HG02973 (cell line): ENCODE measurements around the gene DTX4.

ENCODE experiments used
- ATAC-seq: cut with Tn5 transposase; IDR thresholded peaks from one replicate; pipeline ENCODE4 v1.9.1; 2021; ENCODE audit warnings: moderate library complexity; ENCODE audit not compliant: unreplicated experiment

Gene DTX4

DNA sequence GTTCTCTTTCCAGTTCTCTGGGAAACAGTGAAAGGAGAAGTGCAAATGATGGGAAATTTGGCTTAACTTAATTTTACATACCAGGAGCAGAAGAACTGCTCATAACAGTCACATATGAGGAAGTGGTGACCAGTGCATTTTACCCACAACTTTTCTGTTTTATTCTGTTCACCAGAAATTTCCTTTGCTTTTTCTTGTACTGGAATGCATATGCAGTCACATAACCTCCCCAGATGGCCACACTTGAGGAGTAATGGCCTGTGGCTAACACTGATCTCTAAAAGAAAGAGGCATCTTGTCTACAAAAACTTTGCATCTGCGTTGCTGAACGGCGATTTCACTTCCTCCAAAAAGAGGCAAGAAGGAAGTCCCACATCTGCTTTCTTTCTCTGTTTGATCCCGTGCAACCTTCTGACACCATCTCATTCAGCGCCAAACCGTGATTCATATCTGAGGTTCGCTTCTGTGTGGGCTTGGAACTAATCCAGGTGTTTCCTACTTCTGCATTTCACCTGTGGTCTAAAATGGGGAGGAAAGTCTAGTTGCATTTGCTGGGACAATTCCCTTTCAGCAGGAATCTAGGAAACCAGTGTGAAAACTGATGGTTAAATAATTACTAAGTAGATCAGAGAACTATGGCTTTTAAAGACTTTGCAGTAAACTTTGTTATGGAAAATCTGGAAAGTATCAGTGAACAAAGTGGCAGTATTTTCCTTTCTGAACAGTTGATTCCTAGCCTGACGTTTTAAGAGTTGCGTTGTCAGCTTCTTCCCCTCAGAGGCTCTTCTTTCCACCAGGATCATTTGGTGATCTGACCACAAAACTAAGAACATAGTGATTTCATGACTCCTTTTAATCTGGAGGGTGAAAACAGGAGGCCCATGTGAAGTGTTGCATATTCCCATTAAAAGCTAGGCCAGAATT lies 45.0 kb downstream of the DTX4 start:
- ATAC-seq = peak; percentile 87

DNA sequence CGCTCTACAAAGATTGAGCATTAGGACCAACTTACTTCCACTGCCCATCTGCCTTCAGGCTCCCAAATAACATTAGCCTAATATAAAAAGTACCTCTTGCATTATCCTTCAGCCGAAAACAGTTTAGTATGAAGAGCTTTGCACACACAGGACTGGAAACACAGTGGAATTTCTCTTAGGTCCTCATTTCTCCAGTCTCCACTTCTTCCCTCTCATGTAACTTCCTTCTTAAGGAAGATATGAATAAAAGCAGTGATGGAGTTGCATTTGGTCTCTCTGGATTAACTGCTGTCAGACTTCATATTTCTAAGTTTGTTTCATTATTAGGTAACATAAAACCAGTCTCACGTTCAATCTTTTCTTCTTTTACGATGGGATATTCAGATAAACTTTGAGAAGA lies 46.4 kb downstream of the DTX4 start:
- ATAC-seq = no peak

DNA sequence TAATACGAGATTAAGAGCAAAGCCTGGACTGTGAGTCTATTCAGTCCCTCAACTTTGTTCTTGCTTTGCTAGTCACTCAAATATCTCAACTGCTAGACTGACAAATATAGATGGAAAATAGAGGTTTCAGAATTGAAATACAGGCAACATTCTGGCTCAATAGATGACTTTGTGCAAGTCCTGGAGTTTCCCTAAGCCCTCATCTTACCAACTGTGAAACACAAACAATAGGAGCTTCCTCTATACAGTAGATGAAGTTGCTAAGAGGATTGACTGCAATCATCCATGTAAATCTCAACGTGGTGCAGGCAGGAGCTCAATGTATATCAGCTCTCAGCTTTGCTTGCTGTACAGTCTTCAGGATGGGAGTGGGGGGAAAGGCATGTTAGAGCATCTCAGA lies 47.0 kb downstream of the DTX4 start:
- ATAC-seq = no peak

DNA sequence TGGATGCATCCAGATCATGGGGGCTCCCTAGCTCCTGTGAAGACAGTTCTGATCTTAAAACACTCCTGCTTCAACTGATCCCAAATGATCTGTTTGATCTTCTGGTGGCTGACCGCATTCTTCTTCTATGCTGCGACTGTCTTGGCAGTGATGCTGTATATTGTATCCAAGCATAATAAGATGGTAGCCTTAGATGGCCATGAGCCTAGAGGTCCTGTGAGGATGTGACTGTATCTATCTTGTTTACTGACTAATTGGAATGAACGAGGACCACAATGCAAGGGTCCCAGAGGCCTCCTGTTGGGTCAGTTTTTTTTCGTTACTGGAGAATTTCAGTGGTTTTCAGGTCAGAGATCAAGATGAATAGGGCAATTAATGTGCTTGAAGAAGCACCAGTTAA lies 47.9 kb downstream of the DTX4 start:
- no peak for ATAC-seq

DNA sequence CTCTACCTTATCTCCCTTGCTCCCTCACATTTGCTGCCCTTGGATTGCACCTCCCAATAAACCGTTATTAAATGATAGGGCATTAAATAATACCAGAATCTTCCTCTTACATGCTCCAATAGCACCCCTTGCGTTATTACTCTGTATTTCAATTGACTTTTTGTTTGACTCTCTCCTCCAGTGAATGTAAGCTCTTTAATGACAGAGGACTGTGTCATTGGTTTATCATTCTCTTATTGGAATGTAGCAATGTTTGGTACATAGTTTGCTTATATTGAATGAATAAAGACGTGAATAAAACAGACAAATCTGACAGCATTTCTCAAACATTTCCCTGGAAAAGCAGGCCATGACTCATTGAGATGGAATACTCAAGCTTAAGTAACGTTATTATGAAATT lies 49.5 kb downstream of the DTX4 start:
- no peak for ATAC-seq

DNA sequence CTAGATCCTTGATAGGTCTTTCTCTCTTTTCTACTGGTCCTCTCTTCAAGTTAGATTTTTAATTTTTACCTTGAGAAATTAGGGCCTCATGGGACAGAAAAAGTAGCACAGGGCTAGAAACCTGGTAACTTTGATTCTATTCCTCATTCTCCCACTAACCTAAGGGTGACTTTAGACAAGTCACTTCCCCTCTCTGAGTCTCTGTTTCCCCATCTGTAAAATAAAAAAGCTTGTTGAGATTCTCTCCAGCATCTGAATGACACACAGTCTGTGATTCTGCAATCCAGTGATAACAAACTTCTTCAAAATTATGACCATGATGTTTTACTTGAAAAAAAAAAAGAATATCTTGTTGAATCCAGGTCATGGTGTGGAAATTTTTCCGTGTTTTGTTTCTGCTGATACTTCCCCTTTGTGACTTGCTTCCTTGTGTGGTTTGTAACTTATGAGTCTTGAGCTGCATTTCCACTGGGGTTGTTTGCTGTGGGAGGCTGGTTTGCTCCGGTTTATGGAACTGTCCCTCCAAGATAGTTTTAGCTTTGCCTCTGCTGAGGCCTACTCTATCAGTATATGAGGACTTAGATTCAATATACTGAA lies 50.6 kb downstream of the DTX4 start:
- ATAC-seq = no peak

DNA sequence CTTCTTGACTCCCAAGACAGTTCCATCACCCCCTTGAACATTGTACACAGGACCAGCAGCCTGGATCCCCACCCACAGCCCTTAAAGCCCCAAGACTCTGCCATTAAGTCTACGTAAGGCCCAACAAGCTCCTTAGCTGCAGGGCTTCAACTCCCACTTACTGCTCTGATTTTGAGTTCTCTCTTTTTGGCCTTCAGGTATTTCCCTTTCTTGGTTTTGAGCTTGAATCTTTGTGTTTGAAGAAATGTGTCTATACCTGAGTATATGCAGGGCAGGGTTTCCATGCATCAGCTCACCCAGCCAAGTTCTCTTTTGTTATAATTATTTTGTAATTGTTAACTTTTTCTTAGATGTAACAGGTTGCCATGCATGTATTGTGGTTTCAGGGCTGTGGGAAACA lies 51.2 kb downstream of the DTX4 start:
- no peak for ATAC-seq

DNA sequence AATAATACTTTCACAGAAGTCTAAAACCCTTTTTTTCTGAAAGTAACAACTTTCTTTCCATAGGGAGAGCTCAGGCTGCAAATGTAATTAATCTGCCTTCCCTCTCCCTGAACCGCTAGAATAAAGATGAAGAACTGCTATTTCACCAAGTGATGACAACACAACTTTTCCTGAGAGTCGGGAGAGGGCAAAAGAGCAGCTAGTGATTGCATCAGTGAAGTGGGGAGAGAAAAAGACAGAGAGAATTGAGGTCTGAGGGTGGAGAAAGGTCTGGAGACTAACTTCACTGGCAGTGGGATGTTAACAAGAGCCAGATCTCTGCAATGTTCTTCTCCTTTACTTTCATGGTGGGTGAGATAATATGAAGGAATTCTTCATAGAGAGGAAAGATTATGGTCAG lies 51.7 kb downstream of the DTX4 start:
- no peak for ATAC-seq

DNA sequence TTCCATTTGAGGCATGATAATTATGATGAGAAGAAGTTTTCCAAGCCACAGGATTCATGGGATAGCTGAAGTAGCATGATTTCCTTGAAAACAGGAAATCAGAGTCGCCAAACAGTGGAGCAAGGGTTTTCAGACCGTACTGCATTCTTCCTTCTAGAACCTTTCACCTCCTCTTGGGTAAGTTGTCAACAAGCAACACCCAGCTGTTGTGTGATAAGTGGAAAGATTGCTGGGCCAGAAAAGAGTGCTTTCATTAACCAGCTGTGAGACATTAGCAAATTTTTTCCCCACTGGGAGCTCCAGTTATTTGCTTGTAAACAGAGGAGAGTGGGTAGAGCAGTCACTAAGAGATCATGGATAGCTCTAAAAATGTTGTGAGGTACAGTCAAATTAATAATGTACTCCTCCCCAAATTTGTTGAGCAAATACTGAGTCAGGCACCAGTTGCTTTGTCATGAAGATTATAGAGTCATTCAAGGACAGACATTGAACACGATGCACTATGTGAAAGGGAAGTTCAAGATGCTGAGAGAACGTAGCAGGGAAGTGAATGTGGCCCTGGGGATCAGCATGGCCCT lies 52.5 kb downstream of the DTX4 start:
- peak; percentile 52 for ATAC-seq

DNA sequence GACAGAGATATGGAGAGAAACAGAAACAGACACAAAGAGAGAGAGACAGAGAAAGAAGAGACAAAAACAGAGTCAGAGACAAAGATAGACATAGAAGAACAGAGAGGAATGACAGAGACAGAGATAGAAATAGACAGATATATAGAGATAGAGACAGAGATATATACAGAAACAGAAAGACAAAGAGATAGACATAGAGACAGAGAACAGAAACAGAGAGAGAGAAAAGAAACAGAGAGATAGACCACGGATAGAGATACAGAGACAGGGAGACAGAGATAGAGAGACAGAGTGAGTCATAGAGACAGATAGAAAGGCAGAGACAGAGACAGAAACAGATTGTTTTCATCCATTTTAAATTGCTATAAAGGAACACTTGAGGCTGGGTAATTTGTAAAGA lies 53.1 kb downstream of the DTX4 start:
- peak; percentile 39 for ATAC-seq

DNA sequence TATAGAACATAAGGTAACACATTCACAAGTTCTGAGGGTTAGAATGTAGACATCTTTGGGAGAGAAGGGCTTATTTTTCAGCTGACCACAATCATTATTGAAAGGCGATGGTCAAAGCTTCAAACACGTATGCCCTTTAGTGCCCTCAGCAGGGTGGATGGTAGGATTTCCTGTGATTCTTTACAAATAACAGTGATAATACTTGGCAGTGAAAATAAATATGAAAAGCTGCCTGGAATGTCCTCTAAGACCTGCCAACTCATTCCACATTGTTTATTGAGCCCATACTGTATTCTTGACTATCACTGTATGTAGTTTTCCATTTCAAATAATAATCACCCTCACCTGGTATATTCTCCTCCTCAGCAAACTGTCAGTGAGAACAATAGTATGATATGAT lies 54.5 kb downstream of the DTX4 start:
- no peak for ATAC-seq

DNA sequence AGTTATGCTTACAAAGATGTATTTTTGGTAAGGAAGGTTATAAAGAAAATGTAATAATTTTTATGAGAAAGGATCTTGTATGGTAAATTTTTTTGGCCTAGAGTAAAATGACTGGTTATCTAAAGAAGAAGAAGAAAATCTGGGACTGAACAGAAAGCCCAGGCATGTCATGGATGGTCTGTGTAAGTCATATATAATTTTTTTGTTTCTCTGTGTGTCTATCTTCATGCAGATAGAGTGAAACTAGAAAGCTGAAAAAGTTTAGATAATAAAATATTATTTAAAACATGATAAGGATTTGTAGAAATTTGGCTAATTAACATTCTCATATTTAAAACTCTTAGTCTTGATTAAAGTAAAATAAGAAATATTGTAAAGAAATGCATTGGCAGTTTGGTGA lies 68.4 kb downstream of the DTX4 start:
- no peak for ATAC-seq

DNA sequence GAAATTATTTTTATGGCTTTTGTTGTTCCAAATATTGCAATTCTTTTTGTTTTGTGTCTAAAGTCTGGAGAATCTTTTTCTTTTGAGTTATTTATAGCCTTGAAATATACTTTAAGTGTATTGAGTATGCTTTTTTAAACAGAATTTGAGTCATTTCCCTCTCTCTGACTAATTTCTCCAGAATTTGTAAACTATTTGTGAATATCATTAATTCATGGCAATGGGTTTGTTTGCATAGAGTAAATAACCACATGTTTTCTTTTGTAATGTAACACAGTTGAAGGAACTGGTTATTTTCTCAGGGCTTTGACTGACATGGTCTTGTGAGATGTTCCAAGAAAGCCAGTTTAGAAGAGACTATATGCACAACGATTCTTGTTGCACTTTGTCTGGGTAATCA lies 71.7 kb downstream of the DTX4 start:
- ATAC-seq = no peak

DNA sequence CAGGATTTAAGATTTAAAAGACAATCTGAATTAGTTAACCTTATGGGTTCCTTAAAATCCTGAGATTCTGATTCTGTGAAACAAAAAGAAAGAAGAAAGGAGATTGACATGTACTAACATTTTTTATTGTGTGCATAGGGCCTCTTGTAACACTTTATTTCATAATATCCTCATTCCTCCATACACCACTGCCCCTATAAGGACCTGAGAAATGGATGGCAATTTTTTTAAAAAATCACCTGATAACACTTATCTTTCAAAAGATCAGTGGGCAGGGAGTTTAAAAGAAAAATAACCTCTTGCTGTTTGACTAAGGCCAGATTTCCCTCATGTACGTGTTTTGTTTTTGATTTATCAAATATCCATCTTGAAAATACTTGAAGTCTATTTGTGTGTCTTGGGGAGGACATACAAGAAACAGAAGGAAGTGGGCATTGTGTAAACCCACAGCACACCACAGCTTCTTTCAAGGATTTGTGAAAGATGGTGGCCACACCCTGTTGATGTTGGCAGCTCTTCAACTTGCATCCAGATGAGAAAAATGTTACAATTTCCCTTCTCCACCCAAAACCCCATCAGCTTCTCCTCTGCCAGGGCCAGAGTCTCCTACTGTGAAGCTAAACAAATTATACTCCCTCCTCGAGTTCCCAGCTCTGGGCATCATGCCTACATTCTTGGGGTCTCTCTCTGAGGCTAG lies 75.7 kb downstream of the DTX4 start:
- ATAC-seq = no peak

DNA sequence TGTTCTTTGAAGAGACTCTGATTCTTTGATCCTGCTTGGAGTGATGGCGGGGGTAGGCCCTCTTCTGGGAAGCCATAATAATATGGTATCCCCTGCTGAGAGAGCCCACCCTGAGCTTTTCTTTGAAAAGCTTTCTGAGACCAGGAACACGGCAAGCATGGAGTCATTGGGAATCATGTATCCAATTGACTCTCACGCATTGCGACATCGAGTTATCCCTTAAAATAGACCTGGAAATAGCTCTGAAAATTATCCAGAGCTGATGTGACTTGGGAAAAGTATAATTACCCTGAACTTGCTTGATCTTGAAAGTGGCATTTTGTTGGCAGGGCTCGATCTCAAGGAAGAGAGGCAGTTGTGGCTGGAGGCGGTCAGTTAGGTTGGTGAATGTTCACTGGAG lies 77.6 kb downstream of the DTX4 start:
- no peak for ATAC-seq

DNA sequence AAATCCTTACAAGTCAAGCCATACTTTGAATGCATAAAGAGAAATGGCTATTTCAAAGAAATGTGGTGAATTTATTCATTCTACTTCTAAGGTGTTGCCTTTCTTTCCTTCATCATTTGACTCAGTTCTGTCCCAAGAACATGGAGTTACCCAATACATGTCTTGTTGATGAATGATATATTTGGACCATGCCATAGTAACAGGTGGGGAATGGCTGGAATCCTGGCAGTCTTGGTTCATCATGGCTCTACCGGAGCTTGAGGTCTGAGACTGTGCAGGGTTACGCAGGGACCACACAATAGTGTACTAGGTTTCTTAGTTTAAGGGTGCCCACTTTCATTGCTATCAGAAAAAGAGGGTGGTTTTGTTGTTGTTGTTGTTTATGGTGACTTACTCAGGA lies 81.1 kb downstream of the DTX4 start:
- ATAC-seq = no peak

DNA sequence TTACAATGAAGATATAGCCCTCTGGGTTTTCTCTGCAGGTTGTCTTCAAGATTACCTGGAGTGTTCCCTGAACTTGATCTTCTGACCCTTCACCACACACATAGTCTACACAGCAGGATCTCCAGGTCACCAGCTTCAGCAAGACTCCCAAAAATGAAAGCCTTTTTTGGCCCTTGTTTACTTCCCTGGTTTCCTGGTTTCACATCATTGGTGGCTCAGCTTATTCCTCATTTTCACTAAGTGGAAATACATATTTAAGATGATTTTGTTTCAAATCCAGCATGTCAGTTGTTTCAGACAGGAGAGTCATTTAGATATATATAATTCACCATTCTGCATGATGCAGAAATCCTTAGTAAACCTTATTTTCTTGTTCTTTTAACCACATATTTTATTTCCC lies 82.4 kb downstream of the DTX4 start:
- no peak for ATAC-seq

DNA sequence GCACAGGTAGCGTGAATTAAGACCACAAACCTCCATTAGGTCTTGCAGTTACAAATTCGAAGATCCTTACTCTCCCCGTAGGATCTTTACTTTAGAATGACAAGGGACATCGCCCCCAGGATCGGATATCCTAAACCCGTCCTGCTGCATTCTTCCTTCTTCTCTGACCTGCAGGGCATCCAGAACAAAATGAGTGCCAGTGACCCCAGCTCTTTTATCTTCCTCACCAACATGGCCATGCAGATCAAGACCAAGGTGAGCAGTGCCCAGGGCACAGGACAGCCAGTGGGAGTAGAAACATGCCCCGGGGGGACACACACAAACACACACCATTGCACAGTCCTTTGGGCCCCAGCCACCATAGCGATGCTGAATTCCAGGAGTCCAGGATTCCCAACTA lies 83.3 kb downstream of the DTX4 start:
- no peak for ATAC-seq
